A673 (cell line): ENCODE results near the gene RTEL1. TPM values are rescaled to one million over a fixed set of nuclear protein-coding genes. Genes with fewer than 3 reads are reported as not detected.

Experiments
- BruUV-seq: library from RNA; stranded (reverse); fragments of 400-500 nt; replicated peaks from 2 replicates; lab custom pipeline; 2021; lab: Mats Ljungman, UMichigan
- CTCF ChIA-PET: fragments of 300-600 bp; sonication (Branson Sonifier 250); formaldehyde crosslinking; loops from one replicate; lab custom pipeline; 2022; ENCODE audit warnings: antibody characterized with exemption; lab: Charles Lee
- POLR2A ChIA-PET: fragments of 300-600 bp; sonication (Branson Sonifier 250); formaldehyde crosslinking; loops from one replicate; lab custom pipeline; 2022; ENCODE audit warnings: antibody characterized with exemption; ENCODE audit not compliant: low non-redundant PET; lab: Charles Lee
- DNase-seq: peaks from one replicate; pipeline ENCODE4 v3.0.0-alpha.2; 2015; ENCODE audit warnings: low spot score
- H3K27ac ChIP-seq: fragments of 200-600 bp; sonication (generic); 2 replicates; pipeline ENCODE4 v1.5.1; 2016; ENCODE audit warnings: mixed run types, low read depth, mild to moderate bottlenecking, mixed read lengths, antibody characterized with exemption, low read length; ENCODE audit not compliant: poor library complexity, severe bottlenecking
- H3K27me3 ChIP-seq: fragments of 200-600 bp; sonication (generic); replicated peaks from 2 replicates; pipeline ENCODE4 v1.6.1; 2017; ENCODE audit warnings: mixed run types, low read depth, mild to moderate bottlenecking, mixed read lengths, antibody characterized with exemption, low read length; ENCODE audit not compliant: insufficient read depth, poor library complexity
- H3K36me3 ChIP-seq: fragments of 200-600 bp; sonication (generic); 2 replicates; pipeline ENCODE4 v1.6.1; 2016; ENCODE audit warnings: mixed run types, mild to moderate bottlenecking, mixed read lengths, antibody characterized with exemption, low read length; ENCODE audit not compliant: insufficient read depth, poor library complexity, severe bottlenecking
- H3K4me1 ChIP-seq: fragments of 200-600 bp; sonication (generic); 2 replicates; pipeline ENCODE4 v1.6.1; 2017; ENCODE audit warnings: mixed run types, mild to moderate bottlenecking, mixed read lengths, antibody characterized with exemption, low read length; ENCODE audit not compliant: insufficient read depth, poor library complexity, severe bottlenecking
- H3K4me3 ChIP-seq: fragments of 200-600 bp; sonication (generic); 2 replicates; pipeline ENCODE4 v1.5.1; 2016; ENCODE audit warnings: low read depth, mixed run types, mild to moderate bottlenecking, mixed read lengths, low read length; ENCODE audit not compliant: poor library complexity, severe bottlenecking
- H3K9me3 ChIP-seq: fragments of 200-600 bp; sonication (generic); 2 replicates; pipeline ENCODE4 v1.6.1; 2016; ENCODE audit warnings: mixed run types, low read depth, mild to moderate bottlenecking, mixed read lengths, antibody characterized with exemption, low read length; ENCODE audit not compliant: poor library complexity, severe bottlenecking
- CTCF ChIP-seq: fragments of 300-800, 200-600 bp; sonication (generic); conservative IDR thresholded peaks from 2 replicates; pipeline ENCODE4 v1.5.1; 2017; ENCODE audit warnings: low read depth, mild to moderate bottlenecking, antibody characterized with exemption, low read length, moderate library complexity, mixed read lengths
- EZH2 ChIP-seq: fragments of 200-600 bp; sonication (generic); IDR thresholded peaks from 2 replicates; pipeline ENCODE4 v1.6.1; 2017; ENCODE audit warnings: borderline replicate concordance, low read depth, mild to moderate bottlenecking, mixed read lengths, antibody characterized with exemption, low read length; ENCODE audit not compliant: poor library complexity, severe bottlenecking
- intact Hi-C: fragments of 100-400 bp; cut with micrococcal nuclease; formaldehyde crosslinking; loops from one replicate; pipeline ENCODE4 v1.10.0; 2022; ENCODE audit not compliant: unreplicated experiment
- total RNA-seq: library from RNA; stranded (reverse); gene quantifications from 2 replicates; pipeline ENCODE4 v1.2.3, GENCODE V29; 2021

RTEL1 gene
- total RNA-seq, 1 experiment from 2014 or later: 45.6 TPM

- Histone ChIP-seq H3K4me3 (no peak overlapping the region), H3K36me3 (peaks cover 28% of the 10 kb centered on the region), H3K27ac (no peak overlapping the region), H3K9me3 (no peaks in the 10 kb centered on the region), H3K4me1 (peaks cover 13% of the 10 kb centered on the region), H3K27me3 (no peaks in the 10 kb centered on the region)
- no peak for DNase-seq
- no TSS peak for BruUV-seq
- ChIA-PET POLR2A (no interaction called here), CTCF (no interaction called here)
- TF ChIP-seq EZH2 (no peak), CTCF (no peak)
- intact Hi-C loops: no loop called here
These were observed 46.0 kb downstream of the RTEL1 start for GRCh38 chr20:63703976-63704748.

DNA sequence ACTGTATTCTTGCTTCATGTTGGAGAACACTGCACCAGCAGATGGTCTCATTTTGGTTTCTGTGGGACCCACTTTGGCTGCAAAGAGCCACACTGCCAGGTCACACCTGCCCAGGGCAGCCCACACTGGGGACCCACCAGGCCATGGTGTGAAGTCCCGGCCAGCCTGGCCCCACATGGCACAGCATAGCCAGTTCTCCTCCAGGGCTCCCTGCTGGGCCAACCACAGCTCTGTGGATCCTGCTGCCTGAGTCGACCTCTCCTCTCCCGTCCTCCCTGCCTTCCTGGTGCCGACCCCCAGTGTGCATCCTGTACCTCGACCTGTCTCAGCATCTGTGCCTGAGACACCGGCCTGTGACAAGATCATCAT is 46.6 kb downstream of the RTEL1 start:
- no peak for DNase-seq
- POLR2A ChIA-PET: no interaction called here
- H3K9me3 ChIP-seq: no peaks in the 10 kb centered on the region
- intact Hi-C loops: no loop called here
- no TSS peak for BruUV-seq
- no peak overlapping the region for H3K27ac ChIP-seq
- TF ChIP-seq CTCF: no peak
- H3K36me3 ChIP-seq: peaks cover 33% of the 10 kb centered on the region
- H3K4me1 ChIP-seq: peaks cover 7% of the 10 kb centered on the region
- H3K27me3 ChIP-seq: no peaks in the 10 kb centered on the region
- CTCF ChIA-PET: no interaction called here
- H3K4me3 ChIP-seq: no peak overlapping the region

DNA sequence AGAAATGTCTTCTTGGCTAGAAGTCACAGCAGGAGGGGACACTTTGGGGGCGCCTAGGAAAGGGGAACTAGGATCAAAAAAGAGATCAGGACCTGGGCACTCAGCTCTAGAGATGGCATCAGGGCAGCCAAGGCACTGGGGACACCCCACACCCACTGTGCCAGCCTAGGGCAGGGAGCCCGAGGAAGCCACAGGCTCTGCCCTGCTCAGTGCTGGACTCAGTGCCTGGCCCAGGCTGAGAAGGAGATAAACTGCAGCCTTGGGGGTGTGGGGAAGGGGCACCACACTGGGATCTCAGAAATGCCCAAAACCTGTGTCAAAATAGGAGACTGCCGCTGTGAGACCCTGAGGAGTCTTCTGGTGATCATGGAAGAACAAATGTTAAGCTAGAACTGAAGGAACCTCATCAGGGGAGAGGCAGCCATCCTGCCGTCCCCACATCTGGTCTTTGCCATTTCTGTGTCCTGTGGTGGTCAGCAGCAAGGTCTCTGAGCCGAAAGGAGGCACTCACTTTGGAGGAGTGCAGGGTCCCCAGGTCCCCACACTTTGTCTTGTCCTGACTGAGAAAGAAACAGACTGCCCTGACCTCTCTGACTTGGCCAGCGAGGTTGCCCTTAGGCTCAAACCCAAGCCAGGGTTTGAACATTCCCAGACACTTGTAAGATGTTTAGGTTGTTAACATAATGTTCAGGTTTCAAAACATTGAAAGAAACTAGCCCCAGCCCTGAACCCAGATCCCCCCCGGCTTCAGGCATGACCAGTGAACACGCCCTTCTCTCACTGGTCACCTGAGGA is 47.3 kb downstream of the RTEL1 start:
- H3K27ac ChIP-seq: no peak overlapping the region
- H3K36me3 ChIP-seq: peaks cover 36% of the 10 kb centered on the region
- H3K4me3 ChIP-seq: no peak overlapping the region
- intact Hi-C loops: no loop called here
- ChIA-PET CTCF (no interaction called here), POLR2A (no interaction called here)
- no peak for TF ChIP-seq EZH2
- TF ChIP-seq CTCF: no peak
- H3K4me1 ChIP-seq: peaks cover 6% of the 10 kb centered on the region
- no TSS peak for BruUV-seq
- DNase-seq: no peak
- H3K9me3 ChIP-seq: no peaks in the 10 kb centered on the region
- H3K27me3 ChIP-seq: no peaks in the 10 kb centered on the region
